A673 (cell line): ENCODE measurements around the gene DRC7.

ENCODE experiments used
- EZH2 ChIP-seq: fragments of 200-600 bp; sonication (generic); IDR thresholded peaks from 2 replicates; pipeline ENCODE4 v1.6.1; 2017; ENCODE audit warnings: borderline replicate concordance, low read depth, mild to moderate bottlenecking, mixed read lengths, antibody characterized with exemption, low read length; ENCODE audit not compliant: poor library complexity, severe bottlenecking
- TF ChIP-seq, protein P1 (sequence below): fragments of 300-800, 200-600 bp; sonication (generic); conservative IDR thresholded peaks from 2 replicates; pipeline ENCODE4 v1.5.1; 2017; ENCODE audit warnings: low read depth, mild to moderate bottlenecking, antibody characterized with exemption, low read length, moderate library complexity, mixed read lengths

DNA sequence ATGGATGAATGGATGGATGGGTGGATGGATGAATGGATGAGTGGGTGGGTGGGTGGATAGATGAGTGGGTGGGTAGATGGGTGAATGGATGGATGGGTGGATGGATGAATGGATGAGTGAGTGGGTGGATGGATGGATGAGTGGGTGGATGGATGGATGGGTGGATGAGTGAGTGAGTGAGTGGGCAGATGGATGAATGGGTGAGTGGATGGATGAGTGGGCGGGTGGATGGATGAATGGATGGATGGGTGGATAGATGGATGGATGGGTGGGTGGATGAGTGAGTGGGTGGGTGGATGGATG, 34.5 kb downstream of the DRC7 start:
- TF ChIP-seq, protein P1, sequence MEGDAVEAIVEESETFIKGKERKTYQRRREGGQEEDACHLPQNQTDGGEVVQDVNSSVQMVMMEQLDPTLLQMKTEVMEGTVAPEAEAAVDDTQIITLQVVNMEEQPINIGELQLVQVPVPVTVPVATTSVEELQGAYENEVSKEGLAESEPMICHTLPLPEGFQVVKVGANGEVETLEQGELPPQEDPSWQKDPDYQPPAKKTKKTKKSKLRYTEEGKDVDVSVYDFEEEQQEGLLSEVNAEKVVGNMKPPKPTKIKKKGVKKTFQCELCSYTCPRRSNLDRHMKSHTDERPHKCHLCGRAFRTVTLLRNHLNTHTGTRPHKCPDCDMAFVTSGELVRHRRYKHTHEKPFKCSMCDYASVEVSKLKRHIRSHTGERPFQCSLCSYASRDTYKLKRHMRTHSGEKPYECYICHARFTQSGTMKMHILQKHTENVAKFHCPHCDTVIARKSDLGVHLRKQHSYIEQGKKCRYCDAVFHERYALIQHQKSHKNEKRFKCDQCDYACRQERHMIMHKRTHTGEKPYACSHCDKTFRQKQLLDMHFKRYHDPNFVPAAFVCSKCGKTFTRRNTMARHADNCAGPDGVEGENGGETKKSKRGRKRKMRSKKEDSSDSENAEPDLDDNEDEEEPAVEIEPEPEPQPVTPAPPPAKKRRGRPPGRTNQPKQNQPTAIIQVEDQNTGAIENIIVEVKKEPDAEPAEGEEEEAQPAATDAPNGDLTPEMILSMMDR = no peak
- no peak for TF ChIP-seq EZH2
